Osteocyte (in vitro differentiated cells): ENCODE results near the gene PNCK. TPM values are rescaled to one million over a fixed set of nuclear protein-coding genes. Genes with fewer than 3 reads are reported as not detected.

Experiments used
- DNase-seq: peaks from one replicate; pipeline ENCODE4 v3.0.0; 2021; ENCODE audit warnings: mixed read lengths; ENCODE audit not compliant: unreplicated experiment; ENCODE audit errors: extremely low spot score
- H3K27ac Mint-ChIP-seq: one replicate; pipeline ENCODE4 v1.8.0; 2021; ENCODE audit warnings: mild to moderate bottlenecking, mixed read lengths; ENCODE audit not compliant: unreplicated experiment
- H3K27me3 Mint-ChIP-seq: one replicate; pipeline ENCODE4 v1.8.0; 2021; ENCODE audit warnings: mixed read lengths; ENCODE audit not compliant: unreplicated experiment
- H3K36me3 Mint-ChIP-seq: one replicate; pipeline ENCODE4 v1.8.0; 2021; ENCODE audit warnings: mixed read lengths; ENCODE audit not compliant: unreplicated experiment
- H3K4me1 Mint-ChIP-seq: one replicate; pipeline ENCODE4 v1.8.0; 2021; ENCODE audit warnings: mixed read lengths; ENCODE audit not compliant: unreplicated experiment
- H3K4me3 Mint-ChIP-seq: one replicate; pipeline ENCODE4 v1.8.0; 2021; ENCODE audit warnings: mild to moderate bottlenecking, moderate library complexity, mixed read lengths; ENCODE audit not compliant: unreplicated experiment
- H3K9me3 Mint-ChIP-seq: one replicate; pipeline ENCODE4 v1.8.0; 2021; ENCODE audit warnings: mixed read lengths; ENCODE audit not compliant: unreplicated experiment
- total RNA-seq: library from RNA; stranded (reverse); gene quantifications from 2 replicates; pipeline ENCODE4 v1.2.1, GENCODE V29; 2021
- TF ChIP-seq, protein P1 (sequence below): fragments of 200-600 bp; sonication (generic); IDR thresholded peaks from 2 replicates; pipeline ENCODE4 v1.5.0; 2021; ENCODE audit warnings: antibody characterized with exemption, mild to moderate bottlenecking, moderate library complexity

PNCK gene
- total RNA-seq, 1 donor from 2014 or later = 3.6 TPM

DNA sequence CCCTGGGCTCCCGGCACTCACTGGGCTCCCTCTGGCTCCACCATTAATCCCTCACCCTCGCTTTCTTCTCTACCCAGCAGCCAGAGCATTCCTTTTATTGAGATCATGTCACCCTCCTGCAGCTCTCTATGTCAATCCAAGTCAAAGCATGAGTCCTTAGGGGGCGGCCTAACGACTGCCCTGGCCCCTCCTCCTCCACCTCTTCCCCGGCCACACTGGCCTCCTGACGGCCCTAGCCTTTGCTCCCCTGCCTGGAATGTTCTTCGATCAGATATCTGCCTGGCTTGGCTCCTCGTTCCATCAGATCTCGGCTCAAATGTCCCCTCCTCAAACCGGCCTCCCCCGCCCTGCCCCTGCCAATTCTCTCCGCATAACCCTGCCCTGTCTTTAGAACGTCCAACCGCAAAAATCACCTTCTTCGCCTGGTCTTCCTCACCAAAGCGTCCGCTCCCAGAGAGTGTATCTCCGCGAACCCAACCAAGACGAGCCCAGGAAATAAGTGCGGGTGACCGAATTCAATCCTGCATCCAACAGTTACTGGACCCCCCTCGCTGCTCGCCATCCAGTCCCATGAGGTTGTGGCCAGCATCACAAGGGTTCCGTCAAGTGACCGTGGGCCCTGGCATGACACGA is 722 bp upstream of the PNCK start:
- Mint-ChIP-seq H3K9me3 (no peaks in the 10 kb centered on the region), H3K36me3 (no peaks in the 10 kb centered on the region), H3K27me3 (peaks cover 24% of the 10 kb centered on the region), H3K4me3 (no peak overlapping the region), H3K27ac (no peak overlapping the region), H3K4me1 (peaks cover 4% of the 10 kb centered on the region)
- DNase-seq = no peak
- TF ChIP-seq, protein P1, sequence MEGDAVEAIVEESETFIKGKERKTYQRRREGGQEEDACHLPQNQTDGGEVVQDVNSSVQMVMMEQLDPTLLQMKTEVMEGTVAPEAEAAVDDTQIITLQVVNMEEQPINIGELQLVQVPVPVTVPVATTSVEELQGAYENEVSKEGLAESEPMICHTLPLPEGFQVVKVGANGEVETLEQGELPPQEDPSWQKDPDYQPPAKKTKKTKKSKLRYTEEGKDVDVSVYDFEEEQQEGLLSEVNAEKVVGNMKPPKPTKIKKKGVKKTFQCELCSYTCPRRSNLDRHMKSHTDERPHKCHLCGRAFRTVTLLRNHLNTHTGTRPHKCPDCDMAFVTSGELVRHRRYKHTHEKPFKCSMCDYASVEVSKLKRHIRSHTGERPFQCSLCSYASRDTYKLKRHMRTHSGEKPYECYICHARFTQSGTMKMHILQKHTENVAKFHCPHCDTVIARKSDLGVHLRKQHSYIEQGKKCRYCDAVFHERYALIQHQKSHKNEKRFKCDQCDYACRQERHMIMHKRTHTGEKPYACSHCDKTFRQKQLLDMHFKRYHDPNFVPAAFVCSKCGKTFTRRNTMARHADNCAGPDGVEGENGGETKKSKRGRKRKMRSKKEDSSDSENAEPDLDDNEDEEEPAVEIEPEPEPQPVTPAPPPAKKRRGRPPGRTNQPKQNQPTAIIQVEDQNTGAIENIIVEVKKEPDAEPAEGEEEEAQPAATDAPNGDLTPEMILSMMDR = no peak

DNA sequence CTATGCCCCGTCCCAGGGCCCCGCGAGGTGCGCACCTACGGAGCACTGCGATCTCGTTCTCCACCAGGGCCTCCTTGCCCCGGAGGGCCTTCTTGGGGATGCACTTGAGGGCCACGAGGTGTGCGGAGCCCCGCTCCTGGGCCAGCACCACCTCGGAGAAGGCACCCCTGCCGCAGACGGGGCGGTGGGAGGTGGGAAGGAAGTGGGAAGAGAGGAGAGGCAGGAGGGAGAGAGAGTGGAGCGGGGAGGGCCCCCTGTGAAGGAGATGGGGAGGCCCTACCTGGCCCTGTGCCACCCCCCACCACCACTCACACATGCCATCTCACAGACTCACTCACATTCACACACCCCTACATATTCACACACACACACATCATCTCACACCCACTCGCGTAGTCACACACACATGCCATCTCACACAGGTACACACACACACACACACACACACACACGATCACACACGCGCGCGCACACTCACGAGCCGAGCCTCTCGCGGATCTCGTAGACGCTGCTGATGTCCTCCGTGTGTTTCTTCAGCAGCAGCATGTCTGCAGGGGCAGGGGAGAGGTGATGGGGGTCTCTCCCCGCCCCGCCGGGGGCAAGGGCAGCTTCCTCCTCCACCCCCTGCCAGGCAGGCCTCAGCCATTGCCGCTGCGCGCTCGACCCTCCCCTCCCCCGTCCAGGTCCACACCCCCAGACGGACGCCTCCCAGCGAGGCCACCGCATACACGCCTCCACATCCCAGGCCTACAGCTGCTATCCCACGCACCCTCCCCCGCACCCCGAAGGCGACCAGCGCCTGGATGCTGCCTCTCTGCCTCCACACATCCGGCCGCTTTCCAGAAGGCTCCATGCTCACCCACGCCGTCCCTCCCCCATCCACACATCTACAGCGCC is 834 bp downstream of the PNCK start:
- TF ChIP-seq, protein P1 = no peak
- Mint-ChIP-seq H3K9me3 (no peaks in the 10 kb centered on the region), H3K27me3 (peaks cover 19% of the 10 kb centered on the region), H3K4me1 (peaks cover 8% of the 10 kb centered on the region), H3K36me3 (no peaks in the 10 kb centered on the region), H3K27ac (no peak overlapping the region), H3K4me3 (no peak overlapping the region)
- no peak for DNase-seq

DNA sequence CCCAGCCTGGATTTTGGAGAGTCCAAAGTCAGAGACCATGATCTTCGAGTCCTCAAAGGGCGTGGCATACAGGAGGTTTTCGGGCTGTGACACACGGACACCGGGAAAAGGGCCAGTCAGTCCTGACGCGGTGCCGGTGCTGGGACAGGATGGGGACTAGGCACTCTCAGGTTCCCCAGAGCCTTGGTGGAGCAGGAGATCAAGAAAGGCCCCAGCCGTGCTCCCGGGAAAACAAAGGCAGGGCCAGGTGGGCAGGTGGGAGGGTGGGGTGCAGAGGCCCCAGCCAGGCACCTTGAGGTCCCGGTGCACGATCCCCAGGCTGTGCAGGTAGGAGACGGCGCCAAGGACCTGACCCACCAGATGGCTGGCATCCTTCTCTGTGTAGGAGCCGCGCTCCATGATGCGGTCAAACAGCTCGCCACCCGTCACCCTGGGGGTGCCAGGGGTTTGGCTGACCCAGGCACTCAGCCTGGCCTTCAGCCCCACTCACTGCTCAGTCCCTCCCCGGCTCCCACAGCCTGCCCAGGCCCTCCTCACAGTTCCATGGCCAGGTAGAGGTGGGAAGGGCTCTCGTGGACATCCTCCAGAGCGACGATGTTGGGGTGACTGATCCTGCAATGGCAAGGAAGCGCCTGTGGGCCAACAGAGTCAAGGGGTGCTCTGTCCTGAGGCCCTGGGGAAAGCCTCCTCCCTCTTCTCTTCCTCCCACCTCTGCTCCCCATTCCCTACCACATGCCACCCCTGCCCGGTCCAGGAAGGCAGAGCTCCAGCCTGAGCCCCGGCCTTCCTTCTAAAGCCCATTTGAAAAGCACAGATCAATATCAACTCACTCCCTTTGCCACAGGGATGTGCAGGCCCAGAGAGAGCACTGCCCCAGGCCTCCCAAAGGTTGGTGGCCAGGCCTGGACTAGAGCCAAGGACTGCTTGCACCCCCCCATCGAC is 1.8 kb downstream of the PNCK start:
- Mint-ChIP-seq H3K9me3 (no peaks in the 10 kb centered on the region), H3K27ac (no peak overlapping the region), H3K27me3 (peaks cover 19% of the 10 kb centered on the region), H3K36me3 (no peaks in the 10 kb centered on the region), H3K4me1 (peaks cover 10% of the 10 kb centered on the region), H3K4me3 (no peak overlapping the region)
- DNase-seq = no peak
- TF ChIP-seq, protein P1 = no peak

DNA sequence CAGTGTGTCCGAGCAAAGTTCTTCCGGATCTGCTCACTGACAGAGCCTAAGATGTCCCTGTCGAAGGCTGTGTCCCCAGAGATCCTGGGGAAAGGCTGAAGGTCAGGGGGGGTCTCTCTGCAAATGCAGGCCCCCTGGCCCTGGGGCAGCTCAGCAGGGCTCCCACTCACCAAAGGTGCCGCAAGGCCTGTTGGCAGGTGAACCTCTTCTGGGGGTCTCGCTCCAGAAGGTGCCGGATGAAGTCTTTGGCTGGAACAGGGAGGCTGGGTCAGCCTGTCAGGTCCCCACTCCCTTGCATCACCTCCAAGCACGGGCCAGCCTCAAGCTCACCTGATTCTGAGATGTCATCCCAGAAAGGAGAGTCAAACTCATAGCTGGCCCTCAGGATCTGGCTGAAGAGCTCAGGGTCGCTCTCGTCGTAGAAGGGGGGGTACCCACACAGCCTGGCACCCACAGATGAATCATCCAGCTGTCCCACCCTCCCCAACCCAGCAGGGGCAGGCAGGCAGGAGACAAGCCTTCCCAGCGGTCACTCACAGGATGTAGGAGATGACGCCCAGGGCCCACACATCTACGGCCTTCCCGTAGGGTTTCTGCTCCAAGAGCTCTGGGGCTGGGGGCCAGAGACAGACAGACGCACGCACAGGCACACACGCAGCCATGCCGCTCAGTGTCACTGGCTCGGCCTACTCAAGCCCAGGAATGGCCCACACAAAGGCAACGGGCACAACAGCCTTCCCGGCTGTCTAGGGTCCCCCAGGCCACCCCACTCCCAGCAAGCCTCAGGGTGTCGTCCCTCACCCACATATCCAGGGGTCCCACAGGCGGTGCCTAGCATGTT is 2.6 kb downstream of the PNCK start:
- Mint-ChIP-seq H3K4me3 (no peak overlapping the region), H3K36me3 (no peaks in the 10 kb centered on the region), H3K9me3 (no peaks in the 10 kb centered on the region), H3K27ac (no peak overlapping the region), H3K27me3 (peaks cover 19% of the 10 kb centered on the region), H3K4me1 (peaks cover 10% of the 10 kb centered on the region)
- TF ChIP-seq, protein P1 = no peak
- no peak for DNase-seq
